HepG2 (cell line): ENCODE measurements around the gene NTN5. TPM values are rescaled to one million over a fixed set of nuclear protein-coding genes. Genes with fewer than 3 reads are reported as not detected.

Experiments
- CREM ChIP-seq, 2 experiments: sonication (generic) in 1 of 2; formaldehyde crosslinking in 1 of 2; IDR thresholded peaks; 2 replicates each; pipeline versions ENCODE4 v1.4.0 to v1.6.1; 2016 to 2020; ENCODE audit warnings: antibody characterized with exemption in 1 of 2, mild to moderate bottlenecking in 1 of 2, missing genetic modification reagents in 1 of 2
- JARID2 ChIP-seq: sonication (generic); formaldehyde crosslinking; IDR thresholded peaks from 2 replicates; pipeline ENCODE4 v1.8.1; 2023; ENCODE audit warnings: missing genetic modification reagents, inconsistent platforms; ENCODE audit not compliant: insufficient replicate concordance
- MXI1 ChIP-seq: IDR thresholded peaks from 3 replicates; pipeline ENCODE4 v1.6.1; 2012; ENCODE audit warnings: low read depth, low read length, inconsistent platforms, borderline replicate concordance
- NRL ChIP-seq: sonication (generic); formaldehyde crosslinking; IDR thresholded peaks from 2 replicates; pipeline ENCODE4 v1.5.0; 2020; ENCODE audit warnings: missing genetic modification reagents, mild to moderate bottlenecking, moderate library complexity, borderline replicate concordance
- PITX1 ChIP-seq: sonication (generic); formaldehyde crosslinking; IDR thresholded peaks from 2 replicates; pipeline ENCODE4 v1.5.1; 2020; ENCODE audit warnings: mild to moderate bottlenecking, missing genetic modification reagents
- SMAD3 ChIP-seq: sonication (generic); formaldehyde crosslinking; IDR thresholded peaks from 2 replicates; pipeline ENCODE4 v1.4.0; 2020; ENCODE audit warnings: missing genetic modification reagents
- SMARCC2 ChIP-seq: fragments of 450-650 bp; IDR thresholded peaks from 2 replicates; pipeline ENCODE4 v1.6.1; 2017; ENCODE audit warnings: antibody characterized with exemption, mild to moderate bottlenecking
- SOX5 ChIP-seq: IDR thresholded peaks from 2 replicates; pipeline ENCODE4 v1.6.1; 2016; ENCODE audit warnings: borderline replicate concordance
- TOE1 ChIP-seq: sonication (generic); formaldehyde crosslinking; IDR thresholded peaks from 2 replicates; pipeline ENCODE4 v1.4.0; 2020; ENCODE audit warnings: mild to moderate bottlenecking, missing genetic modification reagents
- ZNF605 ChIP-seq: sonication (generic); formaldehyde crosslinking; IDR thresholded peaks from 2 replicates; pipeline ENCODE4 v1.8.0; 2022; ENCODE audit warnings: mild to moderate bottlenecking, missing genetic modification reagents
- ZNF784 ChIP-seq: sonication (generic); formaldehyde crosslinking; IDR thresholded peaks from 2 replicates; pipeline ENCODE4 v1.5.1; 2020; ENCODE audit warnings: missing genetic modification reagents, mild to moderate bottlenecking, borderline replicate concordance
- ZSCAN30 ChIP-seq: sonication (generic); formaldehyde crosslinking; IDR thresholded peaks from 2 replicates; pipeline ENCODE4 v1.5.0; 2020; ENCODE audit warnings: mild to moderate bottlenecking, missing genetic modification reagents
- polyA plus RNA-seq, 8 experiments: library from polyadenylated mRNA; depleted of rRNA in 3 of 8; stranded (reverse) in 7 of 8; unstranded in 1 of 8; fragments of >200 nt; fragmentation: Illumina TruSeq in 4 of 8; extraction: Trizol in 4 of 8; gene quantifications; 2 replicates each; pipeline versions ENCODE4 v1.2.1 to v1.2.3, GENCODE V29; 2011 to 2016; ENCODE audit warnings: low read depth in 4 of 8, missing spikeins in 1 of 8, mixed read lengths in 1 of 8; ENCODE audit not compliant: insufficient read depth in 1 of 8
- total RNA-seq, 5 experiments: library from RNA; depleted of rRNA; stranded (reverse); fragments of >200 nt; fragmentation: Illumina TruSeq; extraction: Trizol; gene quantifications; 2 replicates each; pipeline ENCODE4 v1.2.3, GENCODE V29; 2016; ENCODE audit warnings: low read depth in 1 of 5
- TF ChIP-seq, protein P1 (sequence below): IDR thresholded peaks from 2 replicates; pipeline ENCODE4 v1.6.1; 2016; ENCODE audit warnings: control low read depth
- TF ChIP-seq, protein P2 (sequence below): sonication (generic); formaldehyde crosslinking; IDR thresholded peaks from 2 replicates; pipeline ENCODE4 v1.4.0; 2020; ENCODE audit warnings: missing genetic modification reagents
- TF ChIP-seq, protein P3 (sequence below): sonication (generic); formaldehyde crosslinking; IDR thresholded peaks from 2 replicates; pipeline ENCODE4 v1.9.0; 2021; ENCODE audit warnings: missing genetic modification reagents, borderline replicate concordance
- TF ChIP-seq, protein P4 (sequence below): IDR thresholded peaks from 2 replicates; pipeline ENCODE4 v1.6.1; 2016; ENCODE audit warnings: missing compliant biosample characterization, missing genetic modification reagents, borderline replicate concordance
- TF ChIP-seq, protein P5 (sequence below): sonication (generic); formaldehyde crosslinking; IDR thresholded peaks from 2 replicates; pipeline ENCODE4 v1.8.0; 2022; ENCODE audit warnings: mild to moderate bottlenecking, missing genetic modification reagents, borderline replicate concordance

NTN5 gene
- total and polyA plus RNA-seq, 2 of the 13 experiments (the other 11 are each of a cell fraction or from before 2014, with no cell fraction given) = 0.05 TPM; not detected in 1

GRCh38 chr19:48660852-48661710 lies 11.7 kb downstream of the NTN5 start (continued):
- TF ChIP-seq, protein P1, sequence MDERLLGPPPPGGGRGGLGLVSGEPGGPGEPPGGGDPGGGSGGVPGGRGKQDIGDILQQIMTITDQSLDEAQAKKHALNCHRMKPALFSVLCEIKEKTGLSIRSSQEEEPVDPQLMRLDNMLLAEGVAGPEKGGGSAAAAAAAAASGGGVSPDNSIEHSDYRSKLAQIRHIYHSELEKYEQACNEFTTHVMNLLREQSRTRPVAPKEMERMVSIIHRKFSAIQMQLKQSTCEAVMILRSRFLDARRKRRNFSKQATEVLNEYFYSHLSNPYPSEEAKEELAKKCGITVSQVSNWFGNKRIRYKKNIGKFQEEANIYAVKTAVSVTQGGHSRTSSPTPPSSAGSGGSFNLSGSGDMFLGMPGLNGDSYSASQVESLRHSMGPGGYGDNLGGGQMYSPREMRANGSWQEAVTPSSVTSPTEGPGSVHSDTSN (CRISPR knock-in tag) = no peak
- TF ChIP-seq, protein P2, sequence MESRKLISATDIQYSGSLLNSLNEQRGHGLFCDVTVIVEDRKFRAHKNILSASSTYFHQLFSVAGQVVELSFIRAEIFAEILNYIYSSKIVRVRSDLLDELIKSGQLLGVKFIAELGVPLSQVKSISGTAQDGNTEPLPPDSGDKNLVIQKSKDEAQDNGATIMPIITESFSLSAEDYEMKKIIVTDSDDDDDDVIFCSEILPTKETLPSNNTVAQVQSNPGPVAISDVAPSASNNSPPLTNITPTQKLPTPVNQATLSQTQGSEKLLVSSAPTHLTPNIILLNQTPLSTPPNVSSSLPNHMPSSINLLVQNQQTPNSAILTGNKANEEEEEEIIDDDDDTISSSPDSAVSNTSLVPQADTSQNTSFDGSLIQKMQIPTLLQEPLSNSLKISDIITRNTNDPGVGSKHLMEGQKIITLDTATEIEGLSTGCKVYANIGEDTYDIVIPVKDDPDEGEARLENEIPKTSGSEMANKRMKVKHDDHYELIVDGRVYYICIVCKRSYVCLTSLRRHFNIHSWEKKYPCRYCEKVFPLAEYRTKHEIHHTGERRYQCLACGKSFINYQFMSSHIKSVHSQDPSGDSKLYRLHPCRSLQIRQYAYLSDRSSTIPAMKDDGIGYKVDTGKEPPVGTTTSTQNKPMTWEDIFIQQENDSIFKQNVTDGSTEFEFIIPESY = no peak
- TF ChIP-seq, protein P3, sequence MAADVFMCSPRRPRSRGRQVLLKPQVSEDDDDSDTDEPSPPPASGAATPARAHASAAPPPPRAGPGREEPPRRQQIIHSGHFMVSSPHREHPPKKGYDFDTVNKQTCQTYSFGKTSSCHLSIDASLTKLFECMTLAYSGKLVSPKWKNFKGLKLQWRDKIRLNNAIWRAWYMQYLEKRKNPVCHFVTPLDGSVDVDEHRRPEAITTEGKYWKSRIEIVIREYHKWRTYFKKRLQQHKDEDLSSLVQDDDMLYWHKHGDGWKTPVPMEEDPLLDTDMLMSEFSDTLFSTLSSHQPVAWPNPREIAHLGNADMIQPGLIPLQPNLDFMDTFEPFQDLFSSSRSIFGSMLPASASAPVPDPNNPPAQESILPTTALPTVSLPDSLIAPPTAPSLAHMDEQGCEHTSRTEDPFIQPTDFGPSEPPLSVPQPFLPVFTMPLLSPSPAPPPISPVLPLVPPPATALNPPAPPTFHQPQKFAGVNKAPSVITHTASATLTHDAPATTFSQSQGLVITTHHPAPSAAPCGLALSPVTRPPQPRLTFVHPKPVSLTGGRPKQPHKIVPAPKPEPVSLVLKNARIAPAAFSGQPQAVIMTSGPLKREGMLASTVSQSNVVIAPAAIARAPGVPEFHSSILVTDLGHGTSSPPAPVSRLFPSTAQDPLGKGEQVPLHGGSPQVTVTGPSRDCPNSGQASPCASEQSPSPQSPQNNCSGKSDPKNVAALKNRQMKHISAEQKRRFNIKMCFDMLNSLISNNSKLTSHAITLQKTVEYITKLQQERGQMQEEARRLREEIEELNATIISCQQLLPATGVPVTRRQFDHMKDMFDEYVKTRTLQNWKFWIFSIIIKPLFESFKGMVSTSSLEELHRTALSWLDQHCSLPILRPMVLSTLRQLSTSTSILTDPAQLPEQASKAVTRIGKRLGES (CRISPR knock-in tag) = no peak
- TF ChIP-seq SMAD3 (CRISPR knock-in tag) = no peak
- 0 out of 2 replicates have a peak, but pooled peaks have one; percentile 50 for TF ChIP-seq ZNF784 (CRISPR knock-in tag)
- no peak for TF ChIP-seq JARID2 (CRISPR knock-in tag)
- no peak for TF ChIP-seq MXI1
- no peak for TF ChIP-seq ZNF605 (CRISPR knock-in tag)
- no peak for TF ChIP-seq NRL (CRISPR knock-in tag)
- TF ChIP-seq TOE1 (CRISPR knock-in tag) = no peak
- TF ChIP-seq, protein P4, sequence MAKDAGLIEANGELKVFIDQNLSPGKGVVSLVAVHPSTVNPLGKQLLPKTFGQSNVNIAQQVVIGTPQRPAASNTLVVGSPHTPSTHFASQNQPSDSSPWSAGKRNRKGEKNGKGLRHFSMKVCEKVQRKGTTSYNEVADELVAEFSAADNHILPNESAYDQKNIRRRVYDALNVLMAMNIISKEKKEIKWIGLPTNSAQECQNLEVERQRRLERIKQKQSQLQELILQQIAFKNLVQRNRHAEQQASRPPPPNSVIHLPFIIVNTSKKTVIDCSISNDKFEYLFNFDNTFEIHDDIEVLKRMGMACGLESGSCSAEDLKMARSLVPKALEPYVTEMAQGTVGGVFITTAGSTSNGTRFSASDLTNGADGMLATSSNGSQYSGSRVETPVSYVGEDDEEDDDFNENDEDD (CRISPR knock-in tag) = peak; percentile 60; the same call in 1 of the 2 replicates
- no peak for TF ChIP-seq SOX5 (CRISPR knock-in tag)
- no peak for TF ChIP-seq SMARCC2
- TF ChIP-seq ZSCAN30 = no peak
- TF ChIP-seq, protein P5, sequence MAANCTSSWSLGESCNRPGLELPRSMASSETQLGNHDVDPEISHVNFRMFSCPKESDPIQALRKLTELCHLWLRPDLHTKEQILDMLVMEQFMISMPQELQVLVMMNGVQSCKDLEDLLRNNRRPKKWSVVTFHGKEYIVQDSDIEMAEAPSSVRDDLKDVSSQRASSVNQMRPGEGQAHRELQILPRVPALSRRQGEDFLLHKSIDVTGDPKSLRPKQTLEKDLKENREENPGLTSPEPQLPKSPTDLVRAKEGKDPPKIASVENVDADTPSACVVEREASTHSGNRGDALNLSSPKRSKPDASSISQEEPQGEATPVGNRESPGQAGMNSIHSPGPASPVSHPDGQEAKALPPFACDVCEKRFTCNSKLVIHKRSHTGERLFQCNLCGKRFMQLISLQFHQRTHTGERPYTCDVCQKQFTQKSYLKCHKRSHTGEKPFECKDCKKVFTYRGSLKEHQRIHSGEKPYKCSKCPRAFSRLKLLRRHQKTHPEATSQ = no peak
- no peak for TF ChIP-seq PITX1 (CRISPR knock-in tag)
- TF ChIP-seq CREM (IDR thresholded peaks at IDR 0.05) = peak; percentile 81
- TF ChIP-seq CREM (CRISPR knock-in tag; IDR thresholded peaks at IDR 0.05) = no peak
